Urothelium cell line (cell line): Measurements from ENCODE around the gene CHRND.

Experiments
- DNase-seq: peaks from one replicate; pipeline ENCODE4 v3.0.0; 2011; ENCODE audit warnings: low spot score, mixed read lengths
- FAIRE-seq: peaks from 2 replicates; lab custom pipeline; 2011; peaks lifted over from hg19 to GRCh38; lab: Jason Lieb, UNC

Gene CHRND

DNA sequence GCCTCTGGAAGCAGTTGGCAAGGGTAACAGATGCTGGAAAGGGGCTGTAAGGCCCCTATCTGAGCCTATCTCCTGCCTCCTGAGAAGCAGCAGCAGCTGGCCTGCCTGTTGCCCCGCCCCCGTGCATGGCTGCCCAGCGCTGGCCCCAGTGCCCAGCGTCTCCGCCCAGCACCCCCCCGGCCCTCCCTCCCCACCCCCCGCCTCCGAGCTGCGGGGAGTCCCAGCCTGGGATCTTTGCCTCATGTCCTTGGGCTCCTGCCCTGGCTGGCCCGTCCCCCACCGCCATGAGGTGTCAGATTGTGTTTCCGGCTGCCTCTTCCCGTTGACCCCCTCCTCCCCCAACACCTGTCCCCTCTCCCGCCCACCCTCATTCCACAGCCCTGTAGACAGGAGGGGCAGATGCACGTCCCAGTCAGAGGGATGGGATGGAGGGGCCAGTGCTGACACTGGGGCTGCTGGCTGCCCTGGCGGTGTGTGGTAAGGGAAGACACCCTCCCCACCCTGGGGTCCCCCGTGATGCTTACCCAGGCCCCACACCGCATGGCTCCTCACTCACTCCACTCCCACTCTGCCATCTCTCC lies at the start of gene CHRND:
Gene CHRND (plus strand): TSS at position 370 of the 581 bp plus-strand sequence. CDS start 56 bp downstream, at position 426.
- no peak for DNase-seq

DNA sequence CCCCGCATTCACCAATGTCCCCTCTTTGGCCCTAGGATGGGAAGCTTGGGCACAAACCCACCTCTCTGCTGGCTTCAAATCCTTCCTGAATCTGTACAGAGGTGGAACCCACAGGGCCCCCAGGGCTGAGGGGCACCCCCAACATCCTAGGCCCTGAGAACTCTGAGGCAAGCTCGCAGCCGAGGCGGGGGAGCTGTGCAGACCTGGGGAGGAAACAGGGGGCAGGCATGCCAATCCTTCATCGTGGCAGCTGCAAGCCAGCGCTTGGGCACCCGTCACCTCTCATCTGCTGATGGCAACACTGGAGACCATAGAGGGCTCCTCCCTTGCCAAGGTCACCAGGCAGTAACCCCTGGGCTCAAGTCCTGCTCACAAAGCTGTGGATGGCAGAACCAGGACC lies 49.2 kb upstream of the CHRND start:
- FAIRE-seq (no peak), DNase-seq (no peak)

More for the DNA sequence above, at the start of gene CHRND:
- FAIRE-seq, result no peak

DNA sequence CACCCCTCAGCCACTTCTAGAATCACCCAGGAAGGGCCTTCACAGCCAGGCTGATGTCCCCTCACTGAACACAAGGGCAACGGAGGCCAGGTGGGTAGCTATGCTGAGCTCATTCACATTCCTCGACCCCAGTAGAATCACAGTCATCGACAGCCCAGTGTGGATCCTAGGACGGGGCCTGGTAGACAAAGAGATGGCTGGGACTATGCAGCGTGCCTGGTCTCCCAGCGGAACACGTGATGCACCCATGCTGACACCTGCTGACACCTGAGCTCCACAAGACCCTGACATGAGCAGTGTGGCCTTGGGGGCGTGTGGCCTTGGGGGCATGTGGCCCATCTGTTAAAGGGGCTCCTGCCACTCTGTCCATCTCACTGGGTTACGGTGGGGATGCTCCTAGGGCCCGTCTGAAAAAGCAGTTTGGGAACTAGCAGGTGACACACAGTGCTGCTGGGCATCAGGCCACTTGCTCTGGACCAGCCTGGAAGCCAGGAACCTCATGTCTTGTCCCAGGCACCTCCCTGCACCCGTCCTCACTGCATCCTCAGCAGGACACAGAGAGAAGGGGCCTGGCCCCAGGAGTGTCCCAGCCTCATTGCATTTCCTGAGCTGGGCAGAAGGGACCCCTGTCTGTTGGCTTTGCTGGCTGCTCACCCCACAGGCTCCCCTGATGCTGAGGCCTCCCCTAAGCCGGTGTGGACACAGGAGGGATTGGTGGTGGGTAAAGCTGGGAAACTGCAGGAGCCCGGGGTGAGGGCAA lies 48.0 kb upstream of the CHRND start:
- no peak for FAIRE-seq
- no peak for DNase-seq

DNA sequence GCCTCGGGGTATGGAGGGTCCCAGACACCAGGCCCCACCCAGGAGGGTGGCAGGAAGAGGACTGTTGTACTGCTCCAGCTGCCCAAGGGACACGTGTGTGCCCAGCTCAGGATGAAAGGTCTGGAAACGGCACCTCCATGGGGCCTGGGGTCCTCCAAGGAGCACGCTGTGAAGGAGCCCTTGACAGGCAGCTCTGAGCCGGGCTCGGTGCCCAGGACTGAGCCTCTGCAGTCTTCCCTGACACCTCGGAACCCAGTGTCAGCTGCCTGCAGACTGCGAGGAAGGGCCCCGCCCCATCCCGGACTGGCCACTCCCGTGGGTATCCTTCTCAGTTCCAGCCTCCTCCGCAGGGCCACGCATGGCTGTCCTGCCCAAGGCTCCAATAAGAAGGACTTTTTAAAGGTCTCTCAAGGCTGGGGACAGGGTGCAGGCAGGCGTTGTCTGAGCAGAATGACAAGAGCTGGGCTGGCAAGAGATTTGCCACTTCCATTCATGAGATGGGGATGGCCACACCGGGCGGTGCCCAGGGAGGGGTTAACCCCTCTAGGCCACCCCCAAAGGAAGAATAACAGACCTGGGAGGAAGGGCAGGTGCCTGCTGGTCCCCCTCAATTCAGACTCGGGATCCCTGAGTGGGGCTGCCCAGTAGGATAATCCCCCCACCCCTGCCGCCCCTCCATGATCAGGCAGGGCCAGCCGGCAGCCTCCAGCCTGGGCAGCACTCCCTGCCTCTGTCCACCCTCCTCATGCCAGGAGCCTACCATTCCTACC lies 47.2 kb upstream of the CHRND start:
- DNase-seq (no peak), FAIRE-seq (no peak)

GRCh38 chr2:232479341-232480200 lies 46.4 kb upstream of the CHRND start:
- DNase-seq (no peak), FAIRE-seq (no peak)

GRCh38 chr2:232480201-232481190 lies 45.5 kb upstream of the CHRND start:
- DNase-seq, result no peak
- FAIRE-seq, result no peak

GRCh38 chr2:232481322-232482140 lies 44.4 kb upstream of the CHRND start:
- DNase-seq (no peak), FAIRE-seq (no peak)

DNA sequence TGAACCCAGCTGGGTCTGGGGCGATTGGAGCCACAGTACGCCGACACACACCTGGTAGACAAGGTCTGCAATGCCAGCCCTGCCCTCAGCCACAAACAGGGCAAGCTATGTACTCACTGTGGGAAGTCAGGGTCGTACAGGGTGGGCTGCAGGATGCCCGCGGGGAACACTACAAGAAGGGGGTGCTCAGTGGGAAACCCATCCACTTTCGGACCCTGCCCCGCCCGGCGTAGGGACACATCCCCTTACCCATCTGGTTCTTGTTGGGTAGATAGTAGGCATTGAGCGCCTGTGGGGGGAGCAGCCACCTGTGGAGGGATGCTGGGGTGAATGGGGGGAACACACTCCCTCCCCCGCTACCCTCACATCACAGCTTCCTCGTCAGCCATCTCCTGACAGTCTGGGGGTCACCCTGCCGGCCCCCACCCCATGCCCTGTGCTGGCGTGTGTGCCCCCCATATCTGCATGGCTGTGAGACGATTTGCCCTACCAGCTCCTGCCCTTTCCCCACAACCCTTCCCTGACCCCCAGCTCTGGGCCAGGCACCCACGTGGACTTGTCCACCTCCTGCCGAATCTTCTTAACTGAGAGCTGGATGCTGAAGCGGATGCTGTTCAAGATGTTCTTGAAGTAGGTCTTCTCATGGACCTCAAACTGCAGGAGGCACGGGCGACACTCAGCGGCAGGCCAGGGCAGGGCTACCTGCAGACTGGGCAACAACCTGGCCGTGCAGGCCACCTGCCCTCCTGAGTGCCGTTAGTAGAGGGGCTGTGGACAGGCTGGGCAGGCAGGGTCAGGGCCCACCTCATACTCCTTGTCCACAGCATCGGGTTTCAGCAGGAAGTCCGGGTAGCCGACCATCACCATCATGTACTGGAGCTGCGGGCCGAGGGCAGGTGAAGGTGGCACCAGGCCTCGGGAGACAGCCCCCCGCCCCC lies 43.4 kb upstream of the CHRND start:
- DNase-seq, result no peak
- no peak for FAIRE-seq

DNA sequence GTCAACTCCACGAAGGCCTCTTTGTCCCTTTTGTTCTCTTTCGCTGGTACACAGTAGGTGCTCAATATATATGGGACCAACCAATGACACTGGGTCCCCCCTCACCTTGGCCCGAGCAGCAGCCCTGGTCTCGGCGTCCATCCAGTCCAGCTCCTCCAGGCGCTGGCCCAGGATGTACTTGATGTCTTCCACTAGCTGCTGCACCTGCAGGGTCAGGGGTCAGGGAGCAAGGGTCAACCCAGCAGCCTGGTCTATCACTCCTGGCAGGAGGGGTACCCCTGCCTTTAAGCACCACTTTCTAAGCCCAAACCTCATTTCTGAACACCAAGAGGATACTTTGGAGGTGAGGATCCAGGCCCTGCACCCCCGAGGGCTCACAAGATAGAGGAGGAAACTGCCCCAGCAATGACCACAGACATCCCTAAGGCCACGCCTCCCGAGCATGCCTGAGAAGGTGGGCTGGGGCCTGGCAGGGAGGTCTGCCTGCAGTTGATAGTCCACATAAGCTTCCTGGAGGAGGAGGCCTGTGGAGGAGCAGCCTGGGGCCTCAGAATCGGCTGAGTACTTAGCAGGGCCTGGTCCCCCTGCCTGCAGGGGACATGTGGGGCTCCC lies 42.5 kb upstream of the CHRND start:
- FAIRE-seq (no peak), DNase-seq (no peak)

DNA sequence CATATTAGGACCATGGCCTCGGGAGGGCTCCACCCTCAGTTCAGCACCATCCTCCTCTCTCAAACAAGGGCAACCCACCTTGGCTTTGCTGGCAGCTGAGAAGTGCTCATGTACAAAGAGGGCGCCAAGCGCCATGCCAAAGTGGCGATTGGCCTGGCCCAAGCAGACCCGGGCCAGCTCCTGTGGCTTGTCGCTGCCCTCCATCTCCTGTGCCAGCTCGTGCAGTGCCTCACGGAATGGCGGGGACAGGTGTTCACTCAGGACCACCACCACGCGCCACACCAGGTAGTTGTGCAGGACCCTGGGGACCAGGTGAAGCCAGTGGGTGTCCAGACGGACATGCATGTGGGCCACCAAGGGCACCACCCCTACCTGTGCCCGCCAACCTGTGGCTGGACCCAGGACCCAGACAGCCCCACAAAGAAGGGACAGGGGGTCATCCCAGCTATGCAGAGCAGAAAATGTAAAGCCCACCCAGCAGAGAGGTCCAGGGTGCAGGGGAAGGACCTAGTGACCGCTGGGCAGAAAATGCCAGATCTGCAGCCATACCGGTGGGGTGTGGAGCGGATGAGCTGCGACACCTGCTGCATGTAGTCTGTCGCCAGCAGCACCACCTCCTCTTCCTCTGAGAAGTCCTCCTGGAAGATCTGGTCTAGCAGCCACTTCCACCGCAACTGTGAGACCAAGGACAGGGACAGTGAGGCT lies 41.9 kb upstream of the CHRND start:
- no peak for FAIRE-seq
- no peak for DNase-seq

GRCh38 chr2:232484628-232485347 lies 41.2 kb upstream of the CHRND start:
- DNase-seq (no peak), FAIRE-seq (no peak)

GRCh38 chr2:232485348-232485756 lies 40.6 kb upstream of the CHRND start:
- DNase-seq, result no peak
- no peak for FAIRE-seq

DNA sequence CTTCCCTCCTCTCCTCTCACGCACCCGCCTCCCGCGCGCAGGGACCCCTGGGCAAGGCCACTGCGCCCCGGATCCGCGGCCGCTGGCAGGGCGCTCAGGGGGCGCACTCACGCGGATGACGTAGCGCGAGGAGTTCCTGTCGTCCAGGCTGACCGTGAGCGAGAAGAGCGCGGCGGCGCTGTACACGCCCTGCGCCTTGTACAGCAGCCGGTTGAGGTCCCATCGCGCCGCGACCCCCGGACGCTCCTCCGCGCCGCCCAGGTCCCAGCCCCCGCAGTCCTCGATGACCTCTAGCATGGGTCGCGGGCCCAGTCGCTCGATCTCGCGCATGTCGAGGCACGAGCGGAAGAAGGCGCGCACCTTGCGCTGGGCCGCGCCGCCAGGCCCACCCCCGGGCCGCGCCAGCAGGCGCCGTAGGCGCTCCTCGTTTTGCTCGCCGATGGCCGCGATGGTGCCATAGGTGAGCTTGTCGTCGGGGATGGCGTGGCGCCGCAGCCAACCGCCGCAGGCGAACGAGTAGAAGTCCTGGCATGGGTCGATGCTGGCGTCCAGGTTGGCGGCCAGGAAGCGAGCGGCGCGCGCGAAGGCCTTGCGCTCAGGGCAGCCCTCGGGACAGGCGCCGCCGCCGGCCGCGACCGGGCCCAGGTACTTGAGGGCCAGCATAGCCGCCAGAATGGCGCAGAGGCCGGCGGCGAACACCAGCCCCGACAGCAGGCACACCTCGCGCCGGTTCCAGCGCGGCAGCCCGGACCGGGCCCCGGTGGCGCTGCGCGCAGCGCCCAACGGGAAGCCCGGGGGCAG lies 40.0 kb upstream of the CHRND start:
- no peak for FAIRE-seq
- no peak for DNase-seq

- DNase-seq, result no peak
- no peak for FAIRE-seq
Measured at GRCh38 chr2:232486558-232487384, 39.2 kb upstream of the CHRND start.
